ENCODE measurements around the gene TMEM79. TPM values are rescaled to one million over a fixed set of nuclear protein-coding genes. Genes with fewer than 3 reads are reported as not detected.

The TMEM79 gene
- total RNA-seq, 2 experiments from 2014 or later: 6.2 to 6.8 TPM

DNA sequence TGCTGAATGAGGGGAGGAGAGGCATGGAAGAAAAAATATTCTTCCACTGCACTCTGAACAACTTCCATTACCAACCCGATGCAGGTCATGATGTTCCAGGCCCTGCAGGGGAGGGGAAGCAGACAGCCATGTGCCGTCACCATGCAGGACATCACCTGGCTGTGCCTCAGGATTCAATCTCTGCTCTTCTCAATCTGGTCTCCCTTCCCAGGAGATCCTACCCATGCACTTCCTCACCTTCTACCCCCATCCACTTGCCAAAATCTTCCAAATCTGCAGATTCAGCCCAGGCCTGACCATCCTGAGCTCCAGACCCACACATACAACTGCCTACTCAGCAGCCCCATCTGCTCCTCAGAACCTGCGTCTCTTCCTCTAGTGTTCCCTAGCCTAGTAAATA is 30.5 kb upstream of the TMEM79 start:
- DNase-seq (ENCODE audit: low spot score): no peak
- Histone ChIP-seq H3K79me2 (ENCODE audit: insufficient read depth, low read depth, low read length) (no peaks in the 10 kb centered on the region), H3K27ac (ENCODE audit: low read depth, low read length, poor library complexity, severe bottlenecking) (no peak overlapping the region), H3K4me3 (ENCODE audit: low read depth, low read length, poor library complexity, severe bottlenecking) (no peak overlapping the region), H3K4me1 (ENCODE audit: insufficient read depth, low read length, poor library complexity, severe bottlenecking) (no peaks in the 10 kb centered on the region), H4K20me1 (ENCODE audit: insufficient read depth, low read length) (no peaks in the 10 kb centered on the region; the same call in 1 of the 2 replicates), H3K9me2 (ENCODE audit: insufficient read depth, low read length) (no peaks in the 10 kb centered on the region), H3K36me3 (ENCODE audit: insufficient read depth, low read length) (peaks cover 92% of the 10 kb centered on the region), H3K4me2 (ENCODE audit: low read length) (no peak overlapping the region), H3K9me3 (ENCODE audit: low read length) (no peaks in the 10 kb centered on the region), H2AFZ (ENCODE audit: low read length) (no peak overlapping the region)
- POLR2A ChIA-PET: no interaction called here
- intact Hi-C loops (cut with micrococcal nuclease; ENCODE audit: unreplicated experiment): no loop called here
- CTCF ChIA-PET (ENCODE audit: unreplicated experiment): no interaction called here
- TF ChIP-seq EZH2phosphoT487 (IDR thresholded peaks at IDR 0.05; ENCODE audit: borderline replicate concordance, low read depth, low read length): no peak
- TF ChIP-seq, protein P1, sequence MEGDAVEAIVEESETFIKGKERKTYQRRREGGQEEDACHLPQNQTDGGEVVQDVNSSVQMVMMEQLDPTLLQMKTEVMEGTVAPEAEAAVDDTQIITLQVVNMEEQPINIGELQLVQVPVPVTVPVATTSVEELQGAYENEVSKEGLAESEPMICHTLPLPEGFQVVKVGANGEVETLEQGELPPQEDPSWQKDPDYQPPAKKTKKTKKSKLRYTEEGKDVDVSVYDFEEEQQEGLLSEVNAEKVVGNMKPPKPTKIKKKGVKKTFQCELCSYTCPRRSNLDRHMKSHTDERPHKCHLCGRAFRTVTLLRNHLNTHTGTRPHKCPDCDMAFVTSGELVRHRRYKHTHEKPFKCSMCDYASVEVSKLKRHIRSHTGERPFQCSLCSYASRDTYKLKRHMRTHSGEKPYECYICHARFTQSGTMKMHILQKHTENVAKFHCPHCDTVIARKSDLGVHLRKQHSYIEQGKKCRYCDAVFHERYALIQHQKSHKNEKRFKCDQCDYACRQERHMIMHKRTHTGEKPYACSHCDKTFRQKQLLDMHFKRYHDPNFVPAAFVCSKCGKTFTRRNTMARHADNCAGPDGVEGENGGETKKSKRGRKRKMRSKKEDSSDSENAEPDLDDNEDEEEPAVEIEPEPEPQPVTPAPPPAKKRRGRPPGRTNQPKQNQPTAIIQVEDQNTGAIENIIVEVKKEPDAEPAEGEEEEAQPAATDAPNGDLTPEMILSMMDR (conservative IDR thresholded peaks at IDR 0.05; ENCODE audit: low read length): no peak
- BruUV-seq (replicated peaks): no TSS peak

DNA sequence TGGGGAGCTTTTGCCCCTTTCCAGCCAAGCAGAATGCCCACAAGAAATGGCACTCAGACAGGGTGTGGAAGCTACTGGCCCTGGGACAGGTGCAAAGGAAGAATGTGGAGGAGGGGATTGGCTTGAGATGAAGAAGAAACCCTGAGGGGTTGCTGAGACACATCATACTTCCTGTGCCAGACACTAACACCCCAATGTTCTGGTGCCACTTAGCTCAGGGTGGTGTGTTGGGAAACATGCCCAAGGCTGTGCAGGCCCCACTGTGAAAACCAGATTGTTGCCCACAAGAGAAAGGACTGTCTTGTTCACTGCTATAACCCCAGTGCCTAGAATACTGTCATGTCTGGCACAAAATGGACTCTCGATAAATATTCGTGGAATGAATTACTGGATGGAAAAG is 26.4 kb upstream of the TMEM79 start:
- TF ChIP-seq EZH2phosphoT487 (IDR thresholded peaks at IDR 0.05; ENCODE audit: borderline replicate concordance, low read depth, low read length): no peak
- TF ChIP-seq, protein P1 (conservative IDR thresholded peaks at IDR 0.05; ENCODE audit: low read length): no peak
- Histone ChIP-seq H2AFZ (ENCODE audit: low read length) (no peak overlapping the region), H3K4me3 (ENCODE audit: low read depth, low read length, poor library complexity, severe bottlenecking) (no peak overlapping the region), H3K36me3 (ENCODE audit: insufficient read depth, low read length) (peaks cover 88% of the 10 kb centered on the region), H3K79me2 (ENCODE audit: insufficient read depth, low read depth, low read length) (no peaks in the 10 kb centered on the region), H3K9me3 (ENCODE audit: low read length) (no peaks in the 10 kb centered on the region), H3K4me2 (ENCODE audit: low read length) (no peak overlapping the region), H4K20me1 (ENCODE audit: insufficient read depth, low read length) (no peaks in the 10 kb centered on the region), H3K9me2 (ENCODE audit: insufficient read depth, low read length) (no peaks in the 10 kb centered on the region), H3K4me1 (ENCODE audit: insufficient read depth, low read length, poor library complexity, severe bottlenecking) (no peaks in the 10 kb centered on the region), H3K27ac (ENCODE audit: low read depth, low read length, poor library complexity, severe bottlenecking) (no peak overlapping the region)
- BruUV-seq (replicated peaks): no TSS peak
- DNase-seq (ENCODE audit: low spot score): no peak
- CTCF ChIA-PET (ENCODE audit: unreplicated experiment): no interaction called here
- POLR2A ChIA-PET: no interaction called here
- intact Hi-C loops (cut with micrococcal nuclease; ENCODE audit: unreplicated experiment): no loop called here

- H2AFZ ChIP-seq (ENCODE audit: low read length): no peak overlapping the region
- H3K27ac ChIP-seq (ENCODE audit: low read depth, low read length, poor library complexity, severe bottlenecking): no peak overlapping the region
- H3K9me3 ChIP-seq (ENCODE audit: low read length): no peaks in the 10 kb centered on the region
- no peak overlapping the region for H3K4me3 ChIP-seq (ENCODE audit: low read depth, low read length, poor library complexity, severe bottlenecking)
- POLR2A ChIA-PET: no interaction called here
- H3K9me2 ChIP-seq (ENCODE audit: insufficient read depth, low read length): no peaks in the 10 kb centered on the region
- H4K20me1 ChIP-seq (ENCODE audit: insufficient read depth, low read length): no peaks in the 10 kb centered on the region
- no peak overlapping the region for H3K4me2 ChIP-seq (ENCODE audit: low read length)
- intact Hi-C loops (cut with micrococcal nuclease; ENCODE audit: unreplicated experiment): no loop called here
- BruUV-seq (replicated peaks): no TSS peak
- CTCF ChIA-PET (ENCODE audit: unreplicated experiment): no interaction called here
- H3K79me2 ChIP-seq (ENCODE audit: insufficient read depth, low read depth, low read length): no peaks in the 10 kb centered on the region
- H3K36me3 ChIP-seq (ENCODE audit: insufficient read depth, low read length): peaks cover 88% of the 10 kb centered on the region
- no peak for DNase-seq (ENCODE audit: low spot score)
- no peak for TF ChIP-seq EZH2phosphoT487 (IDR thresholded peaks at IDR 0.05; ENCODE audit: borderline replicate concordance, low read depth, low read length)
- TF ChIP-seq, protein P1 (conservative IDR thresholded peaks at IDR 0.05; ENCODE audit: low read length): no peak
- no peaks in the 10 kb centered on the region for H3K4me1 ChIP-seq (ENCODE audit: insufficient read depth, low read length, poor library complexity, severe bottlenecking)
Observed at GRCh38 chr1:156258859-156259258, 25.3 kb upstream of the TMEM79 start.
